ACHN (cell line): Measurements from ENCODE around the gene IL31RA.
A peak's percentile ranks its signal among the peaks of the same experiment; 100 is the strongest.

Experiments
- DNase-seq: peaks from one replicate; pipeline ENCODE4 v3.0.0-alpha.2; 2015
- in situ Hi-C: cut with HindIII; loops from 2 replicates; pipeline ENCODE4 v1.10.0; 2017; ENCODE audit warnings: low sequenced_read_pairs, low pct_ligation_motif_present, low pct_unique_long_range_greater_than_20kb

The IL31RA gene

DNA sequence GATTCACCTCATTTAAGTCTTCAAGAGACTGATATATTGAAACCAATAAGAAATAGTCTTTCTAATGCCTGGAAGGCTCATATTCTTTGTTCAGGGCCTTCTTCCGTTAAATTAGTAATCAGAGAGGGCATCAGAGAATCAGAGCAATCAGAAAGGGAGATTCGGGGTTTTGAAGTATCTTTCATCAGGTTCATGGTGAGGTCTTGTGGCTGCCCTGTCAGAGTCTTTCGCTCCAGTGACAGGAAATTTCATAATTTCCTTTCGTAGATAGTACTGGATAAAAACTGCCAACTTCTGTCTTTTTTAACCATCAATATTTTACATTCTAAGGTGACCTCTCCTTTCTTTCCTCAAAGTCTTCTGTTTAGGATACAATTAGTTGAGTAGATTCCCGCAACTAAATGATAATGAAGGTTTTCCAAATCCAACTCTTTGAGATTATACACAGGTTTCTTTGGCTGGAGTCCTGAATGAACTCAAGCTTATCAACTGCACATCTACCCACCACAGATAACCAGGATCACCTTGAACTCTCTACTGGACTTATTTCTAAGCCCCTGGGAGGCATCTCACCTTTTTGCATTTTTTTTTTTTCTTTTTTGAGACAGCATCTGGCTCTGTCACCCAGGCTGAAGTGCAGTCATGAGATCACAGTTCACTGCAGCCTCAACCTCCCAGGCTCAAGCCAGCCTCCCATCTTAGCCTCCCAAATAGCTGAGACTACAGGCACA is 5.5 kb downstream of the IL31RA start:
- no peak for DNase-seq

DNA sequence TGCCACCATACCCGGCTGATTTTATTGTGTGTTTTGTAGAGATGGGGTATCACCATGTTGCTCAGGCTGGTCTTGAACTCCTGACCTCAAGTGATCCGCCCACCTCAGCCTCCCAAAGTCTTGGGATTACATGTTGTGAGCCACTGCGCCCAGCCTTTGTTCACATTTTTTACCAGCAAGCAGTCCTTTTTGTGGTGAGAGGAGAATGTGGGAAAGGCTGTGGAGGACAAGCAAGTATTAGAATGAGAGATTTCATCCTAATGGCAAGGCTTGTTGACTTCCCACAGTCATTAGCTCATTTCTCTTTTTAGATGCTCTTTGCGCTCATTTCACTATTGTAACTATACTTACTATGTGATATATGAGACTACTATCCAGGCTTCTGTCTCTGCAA is 6.1 kb downstream of the IL31RA start:
- DNase-seq = no peak
- in situ Hi-C loops = no loop called here

More for the DNA sequence above, 5.5 kb downstream of the IL31RA start:
- in situ Hi-C loops = no loop called here

DNA sequence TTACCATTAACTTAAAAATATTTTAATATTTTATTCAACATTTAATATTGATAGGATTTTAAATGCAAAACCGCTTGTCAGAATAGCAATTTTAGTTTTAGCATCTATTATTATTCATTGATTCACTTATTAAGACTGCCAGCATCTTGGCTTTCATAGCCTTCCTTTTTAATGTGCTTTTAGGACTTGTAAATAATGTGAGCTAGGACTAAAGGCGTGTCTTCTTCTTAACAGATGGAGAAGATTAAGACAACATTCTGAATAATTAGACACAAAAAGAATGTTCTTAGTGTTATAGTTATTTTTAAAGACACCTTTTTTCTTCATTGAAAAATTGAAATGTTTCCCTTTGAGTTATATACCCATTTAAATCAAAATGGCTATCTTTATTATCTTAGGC is 6.9 kb downstream of the IL31RA start:
- no peak for DNase-seq
- in situ Hi-C loops = no loop called here

DNA sequence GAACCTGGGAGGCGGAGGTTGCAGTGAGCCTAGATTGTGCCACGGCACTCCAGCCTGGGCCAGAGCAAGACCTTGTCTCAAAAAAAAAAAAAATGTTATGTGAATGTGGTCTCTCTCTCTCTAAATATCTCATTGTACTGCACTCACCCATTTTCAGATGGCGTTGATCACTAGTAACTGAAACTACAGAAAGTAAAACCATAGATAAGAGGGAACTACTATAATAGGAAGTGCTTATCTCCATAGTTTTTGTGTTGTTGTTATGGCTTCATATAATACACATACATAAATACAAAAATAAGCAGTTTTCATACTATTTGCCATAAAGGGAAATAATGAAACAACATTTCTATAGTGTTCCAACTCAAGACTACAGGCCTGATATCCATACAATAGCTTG is 9.1 kb downstream of the IL31RA start:
- DNase-seq = no peak
- in situ Hi-C loops = no loop called here

DNA sequence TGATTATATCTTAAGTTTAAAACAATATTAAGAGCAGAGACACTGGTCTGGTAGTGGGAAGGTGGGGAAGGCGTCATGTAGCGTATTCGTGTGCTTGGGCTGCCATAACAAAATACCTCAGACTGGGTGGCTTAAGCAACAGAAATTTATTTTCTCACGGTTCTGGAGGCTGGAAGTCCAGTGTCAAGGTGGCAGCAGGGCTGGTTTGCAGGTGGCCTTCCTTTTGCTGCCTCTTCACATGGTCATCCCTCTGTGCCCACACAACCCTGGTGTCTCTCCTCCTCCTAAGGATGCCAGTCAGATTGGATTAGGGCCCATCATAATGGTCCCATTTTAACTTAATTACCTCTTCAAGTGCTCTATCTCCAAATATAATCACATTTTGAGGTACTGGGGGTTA is 9.6 kb downstream of the IL31RA start:
- DNase-seq = no peak
- in situ Hi-C loops = no loop called here

DNA sequence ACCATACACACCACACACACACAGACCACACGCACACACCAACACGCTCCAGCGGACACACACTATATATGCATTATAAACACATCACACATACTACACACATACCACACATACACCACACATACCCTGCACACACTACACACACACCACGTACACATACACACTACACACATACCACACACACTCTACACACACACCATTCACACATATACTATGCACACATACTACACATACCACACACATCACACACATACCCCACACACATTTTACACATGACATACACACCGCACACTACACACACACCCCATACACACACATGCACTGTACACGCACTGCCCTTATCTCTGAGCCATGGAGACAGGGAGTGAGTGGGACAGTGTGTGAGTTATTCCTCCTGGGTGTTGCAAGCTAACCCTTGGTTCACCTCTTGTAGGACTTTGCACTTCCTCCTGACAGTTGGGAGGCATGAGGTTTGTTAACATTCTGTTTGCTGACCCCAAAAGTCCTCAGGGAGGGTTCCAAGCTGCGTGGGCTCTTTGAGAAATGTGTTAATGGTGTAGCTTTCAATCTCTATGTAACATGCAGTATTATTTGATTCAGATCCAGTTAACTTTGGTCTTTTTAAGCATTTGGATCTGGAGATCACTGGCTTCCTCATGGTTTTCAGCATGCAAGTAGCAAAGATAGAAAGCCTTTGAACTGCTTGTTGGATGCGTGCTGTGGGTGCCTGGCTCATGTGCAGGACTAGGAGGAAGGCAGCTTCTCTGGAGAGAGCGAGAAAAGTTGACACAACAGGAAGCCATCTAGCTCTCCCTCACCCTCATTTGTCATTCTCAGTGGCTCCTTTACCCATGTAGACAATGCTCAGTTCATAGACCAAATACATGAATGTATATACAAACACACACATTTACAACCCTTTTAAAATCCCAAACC is 13.7 kb downstream of the IL31RA start:
- in situ Hi-C loops = no loop called here
- DNase-seq = no peak

DNA sequence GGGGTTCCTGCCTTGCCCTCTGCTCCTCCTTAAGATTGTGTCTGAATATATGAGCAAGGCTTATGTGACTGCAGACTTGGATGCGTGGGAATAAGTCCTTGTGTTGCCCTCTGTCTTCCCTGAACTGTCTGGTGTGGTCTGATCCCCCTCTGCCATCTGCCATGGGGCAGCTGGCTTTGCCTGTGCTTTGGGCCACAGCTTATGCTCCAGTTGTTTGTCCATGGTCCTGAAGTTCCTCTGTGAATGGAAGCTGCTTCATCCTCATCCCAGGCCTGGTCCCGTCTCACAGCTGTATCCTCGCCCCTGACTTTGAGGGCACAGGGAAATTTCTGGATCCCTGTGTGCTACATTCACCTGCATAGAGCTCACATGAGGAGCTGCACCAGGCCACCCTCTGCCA is 14.7 kb downstream of the IL31RA start:
- DNase-seq = peak; percentile 2
- in situ Hi-C loops = no loop called here

DNA sequence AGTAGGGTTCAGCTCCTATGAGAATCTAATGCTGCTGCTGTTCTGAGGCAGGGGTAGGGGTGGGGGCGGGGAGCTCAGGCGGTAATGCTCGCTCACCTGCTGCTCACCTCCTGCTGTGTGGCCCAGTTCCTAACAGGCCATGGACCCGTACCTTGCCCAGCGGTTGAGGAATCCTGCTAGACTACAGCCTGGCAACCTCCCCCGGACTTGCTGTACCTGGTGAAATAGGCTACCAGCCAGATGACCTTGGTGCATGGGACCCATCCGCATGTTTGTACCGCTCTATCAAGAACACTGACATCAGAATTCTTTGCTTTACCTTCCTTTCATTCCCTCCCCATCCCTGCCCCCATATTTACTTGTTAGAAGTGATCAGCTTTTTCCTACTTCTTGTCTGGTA is 15.3 kb downstream of the IL31RA start:
- in situ Hi-C loops = no loop called here

DNA sequence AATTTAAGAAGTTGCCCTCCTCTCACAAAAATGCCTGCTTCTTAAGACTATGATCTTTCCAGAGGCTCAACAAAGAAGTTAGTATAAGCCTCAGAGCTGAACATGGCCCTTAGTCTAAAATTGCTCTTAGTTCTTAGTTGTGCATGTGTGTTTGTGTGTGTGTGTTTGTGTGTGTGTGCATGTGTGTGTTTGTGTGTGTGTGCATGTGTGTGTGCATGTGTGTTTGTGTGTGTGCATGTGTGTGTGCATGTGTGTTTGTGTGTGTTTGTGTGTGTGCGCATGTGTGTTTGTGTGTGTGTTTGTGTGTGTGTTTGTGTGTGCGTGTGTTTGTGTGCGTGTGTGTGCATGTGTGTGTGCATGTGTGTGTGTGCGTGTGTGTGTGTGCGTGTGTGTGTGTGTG is 15.8 kb downstream of the IL31RA start:
- in situ Hi-C loops = no loop called here

More for the DNA sequence above, 15.3 kb downstream of the IL31RA start:
- DNase-seq = no peak

DNA sequence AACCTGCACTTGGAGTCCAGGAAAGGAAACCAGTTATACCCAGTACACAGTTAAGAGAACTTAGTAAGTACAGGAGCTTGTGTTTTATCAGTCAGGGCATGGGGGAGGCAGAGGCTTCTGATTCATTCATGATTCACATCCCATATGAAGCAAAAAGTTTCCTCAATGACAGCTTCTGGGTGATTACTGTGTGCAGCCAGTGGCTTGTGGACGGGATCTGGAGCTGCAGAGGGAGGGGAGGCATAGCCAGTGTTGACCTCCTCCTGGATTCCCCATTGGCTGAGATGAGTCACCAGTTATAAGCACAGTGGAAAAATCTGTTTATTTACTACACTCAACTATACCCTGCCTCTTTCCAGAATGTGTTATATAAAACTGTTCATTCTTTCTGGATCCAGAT is 17.7 kb downstream of the IL31RA start:
- in situ Hi-C loops = no loop called here
- peak; percentile 94 for DNase-seq

More for the DNA sequence above, 15.8 kb downstream of the IL31RA start:
- DNase-seq = no peak

DNA sequence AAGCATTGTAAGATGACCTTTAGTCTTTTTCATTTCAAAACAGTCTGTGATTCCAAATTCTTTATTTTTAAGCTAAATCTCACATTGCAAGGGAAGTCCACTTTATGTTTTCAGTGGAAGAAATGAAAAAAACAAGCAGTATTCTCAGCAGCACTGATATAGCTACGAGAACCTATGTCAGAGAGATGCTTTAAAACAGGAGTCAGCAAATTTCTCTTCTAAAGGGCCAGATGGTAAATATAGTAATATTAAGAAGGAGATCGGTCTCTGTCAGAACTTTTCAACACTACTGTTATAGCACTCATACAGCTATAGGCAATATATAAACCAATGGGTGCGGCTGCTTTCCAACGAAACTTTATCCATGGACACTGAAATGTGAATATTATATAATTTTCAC is 18.7 kb downstream of the IL31RA start:
- in situ Hi-C loops = no loop called here
- DNase-seq = no peak

DNA sequence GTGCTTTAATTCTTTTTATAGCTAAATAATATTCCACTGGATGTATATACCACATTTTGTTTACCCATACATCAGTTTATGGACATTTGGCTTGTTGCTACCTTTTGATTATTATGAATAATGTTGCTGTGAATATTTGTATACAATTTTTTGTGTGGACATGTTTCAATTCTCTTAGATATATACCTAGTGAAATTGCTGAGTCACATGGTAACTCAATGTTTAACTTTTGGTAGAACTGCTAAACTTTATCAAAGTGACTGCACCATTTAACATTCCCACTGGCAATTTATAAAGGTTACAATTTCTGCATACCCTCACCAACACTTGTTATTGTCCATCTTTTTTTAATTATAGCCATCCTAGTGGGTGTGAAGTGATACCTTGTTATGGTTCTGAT is 22.1 kb downstream of the IL31RA start:
- no peak for DNase-seq
- in situ Hi-C loops = no loop called here

DNA sequence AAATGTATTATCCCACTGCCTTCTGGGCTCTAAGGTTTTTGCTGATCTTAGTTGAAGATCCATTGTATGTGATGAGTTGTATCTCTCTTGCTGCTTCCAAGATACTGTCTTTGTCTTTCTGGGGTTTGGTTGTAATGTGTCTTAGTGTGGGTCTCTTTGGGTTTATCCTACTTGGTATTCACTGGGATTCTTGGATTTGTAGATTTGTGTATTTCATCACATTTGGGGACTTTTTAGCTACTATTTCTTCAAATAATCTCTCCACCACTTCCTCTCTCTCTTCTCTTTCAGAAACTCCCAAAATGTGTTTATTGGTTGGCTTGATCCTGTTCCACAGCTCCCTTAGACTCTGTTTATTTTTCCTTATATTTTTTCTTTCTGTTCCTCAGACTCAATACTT is 26.5 kb downstream of the IL31RA start:
- in situ Hi-C loops = no loop called here
- DNase-seq = no peak

DNA sequence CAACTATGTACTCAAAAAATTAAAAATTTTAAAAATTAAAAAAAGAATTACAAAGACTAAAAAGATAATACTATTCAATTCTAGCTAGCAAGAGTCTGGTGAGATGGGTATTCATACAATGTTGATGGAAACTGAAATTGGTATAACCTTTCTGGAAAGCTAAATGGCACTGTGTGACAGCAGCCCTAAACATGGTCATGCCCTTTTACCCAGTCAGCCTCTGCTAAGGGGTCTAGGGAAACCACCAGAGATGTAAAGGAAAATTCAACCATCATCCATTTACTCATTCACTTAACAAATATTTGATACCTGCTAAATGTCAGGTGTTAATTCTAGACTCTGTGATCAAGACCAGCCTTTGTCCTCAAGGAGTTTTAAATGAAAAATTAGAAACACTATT is 29.3 kb downstream of the IL31RA start:
- in situ Hi-C loops = no loop called here
- DNase-seq = no peak

DNA sequence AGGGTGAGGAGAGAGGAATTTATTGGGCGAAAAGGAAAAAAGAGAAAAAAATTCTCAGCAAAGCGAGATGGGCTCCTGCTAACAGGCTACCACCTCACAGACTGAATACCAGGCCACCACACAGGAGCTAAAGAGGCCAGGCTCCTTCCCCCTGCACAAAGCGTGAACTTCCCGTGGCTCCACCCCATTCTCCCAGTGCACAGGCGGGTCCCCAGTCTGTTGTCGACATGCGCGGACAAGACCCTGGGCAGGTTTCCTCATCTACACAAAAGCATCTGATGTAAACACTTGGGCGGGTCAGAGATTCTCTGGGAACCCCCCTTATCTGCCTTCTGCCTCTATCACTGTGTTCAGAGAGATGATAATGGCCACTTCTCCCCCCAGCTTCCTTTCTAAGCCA is 34.2 kb downstream of the IL31RA start:
- in situ Hi-C loops = no loop called here
- DNase-seq = no peak

DNA sequence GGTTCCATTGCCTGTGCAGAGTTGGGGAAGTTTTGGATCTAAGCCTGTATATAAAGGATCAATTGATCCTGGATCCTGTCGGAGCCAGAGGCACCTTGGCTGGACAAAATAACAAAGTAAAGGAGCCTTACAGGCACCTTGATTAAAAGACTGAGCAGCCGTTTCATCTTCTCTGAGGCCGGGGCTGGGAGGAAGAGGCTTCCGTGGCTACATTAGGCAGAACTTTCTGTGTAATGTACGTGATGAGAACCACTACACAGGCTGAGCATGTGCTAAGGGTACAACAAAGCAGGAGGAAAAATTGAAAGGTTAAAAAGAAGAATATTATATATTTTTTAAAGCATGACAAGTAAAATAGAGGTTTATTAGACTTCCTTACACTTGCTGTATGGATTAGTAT is 37.0 kb downstream of the IL31RA start:
- in situ Hi-C loops = no loop called here
- DNase-seq = no peak

DNA sequence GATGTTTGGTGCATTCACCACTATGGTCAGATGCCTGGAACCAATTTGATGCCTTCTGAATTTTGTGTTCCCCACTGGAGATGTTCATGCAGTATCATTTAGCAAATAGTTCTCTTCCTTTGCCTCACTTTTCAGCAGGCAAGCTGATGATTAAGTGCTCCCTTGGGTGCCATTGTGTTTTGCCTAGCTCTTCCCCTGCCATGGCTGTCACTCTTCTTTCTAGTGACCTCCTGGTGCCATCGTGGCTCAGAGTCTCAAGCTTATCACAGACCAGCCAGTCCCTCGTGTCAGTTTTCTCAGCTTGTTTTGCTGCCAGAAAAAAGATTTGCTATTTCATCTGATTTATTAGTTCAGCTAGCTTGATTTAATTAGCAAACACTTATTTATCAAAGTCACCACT is 41.3 kb downstream of the IL31RA start:
- DNase-seq = no peak
- in situ Hi-C loops = no loop called here

DNA sequence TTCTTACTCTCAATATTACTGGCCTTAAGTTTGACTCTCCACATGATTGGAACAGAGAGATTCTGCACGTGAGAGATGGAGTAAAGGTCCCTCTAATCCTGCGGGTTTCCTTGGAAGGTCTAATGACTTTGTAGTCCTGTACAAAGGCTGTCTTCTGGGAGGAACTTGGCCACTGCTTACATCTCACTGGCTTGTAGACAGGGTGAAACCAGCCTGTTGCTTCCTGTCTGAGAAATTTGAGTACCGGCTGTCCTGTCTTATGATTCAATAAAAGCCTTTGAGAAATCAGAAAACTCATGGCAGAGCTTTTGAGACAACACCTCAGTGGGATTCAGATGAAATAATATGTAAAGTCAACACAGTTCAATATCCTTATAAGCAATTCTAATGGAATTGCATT is 43.0 kb downstream of the IL31RA start:
- DNase-seq = no peak
- in situ Hi-C loops = no loop called here

DNA sequence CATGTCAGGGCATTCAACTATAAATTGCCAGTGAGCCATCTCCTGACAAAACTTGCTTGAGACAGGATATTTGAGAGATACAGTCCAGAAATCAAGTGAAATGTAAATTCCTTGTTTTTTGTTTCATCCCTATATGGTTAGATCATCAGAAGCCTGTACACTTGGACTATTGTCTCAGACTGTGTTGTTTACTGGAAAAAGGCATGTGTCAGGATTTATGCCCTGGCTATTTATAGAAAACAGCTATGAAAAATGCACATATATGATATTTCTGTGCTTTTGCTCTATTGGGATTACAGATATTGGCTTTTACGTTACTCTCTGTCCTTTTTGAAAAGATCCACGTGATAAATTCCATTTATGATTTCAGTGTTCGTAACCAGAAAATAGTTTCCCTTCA is 44.2 kb downstream of the IL31RA start:
- DNase-seq = no peak
- in situ Hi-C loops = no loop called here

DNA sequence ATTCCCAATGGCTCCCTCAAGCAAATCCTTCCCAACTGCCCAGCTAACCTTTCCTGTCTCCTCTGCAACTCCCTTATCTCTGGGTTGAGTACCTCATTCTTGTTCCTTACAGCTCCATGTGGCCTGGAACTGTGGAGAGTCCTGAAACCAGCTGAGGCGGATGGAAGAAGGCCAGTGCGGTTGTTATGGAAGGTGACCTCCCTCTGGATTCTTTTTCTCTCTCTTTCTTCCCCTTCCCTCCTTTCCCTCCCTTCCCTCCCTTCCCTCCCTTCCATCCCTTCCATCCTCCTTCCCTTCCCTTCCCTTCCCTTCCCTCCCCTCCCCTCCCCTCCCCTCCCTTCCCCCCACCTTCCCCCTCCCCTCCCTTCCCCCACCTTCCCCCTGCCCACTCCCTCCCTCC is 45.1 kb downstream of the IL31RA start:
- in situ Hi-C loops = no loop called here
- no peak for DNase-seq
